ENCODE measurements around the gene INSIG1.

- TF ChIP-seq CTCF (IDR thresholded peaks at IDR 0.05) (no peak), MXI1 (IDR thresholded peaks at IDR 0.05; ENCODE audit: low read depth, low read length) (no peak), FOXM1 (IDR thresholded peaks at IDR 0.05; ENCODE audit: low read depth) (no peak), TCF12 (IDR thresholded peaks at IDR 0.05) (no peak), EZH2phosphoT487 (IDR thresholded peaks at IDR 0.05; ENCODE audit: borderline replicate concordance, low read depth) (no peak), ELF1 (IDR thresholded peaks at IDR 0.05) (no peak), EP300 (IDR thresholded peaks at IDR 0.05; ENCODE audit: borderline replicate concordance in 1 of 2, low read depth in 1 of 2, low read length in 1 of 2) (no peak), MAX (IDR thresholded peaks at IDR 0.05; ENCODE audit: low read depth) (no peak), POLR2AphosphoS5 (IDR thresholded peaks at IDR 0.05; ENCODE audit: low read depth, low read length) (no peak), TAF1 (IDR thresholded peaks at IDR 0.05; ENCODE audit: borderline replicate concordance, low read depth, low read length) (no peak), SIN3A (IDR thresholded peaks at IDR 0.05; ENCODE audit: borderline replicate concordance, low read depth, low read length) (no peak), JUND (IDR thresholded peaks at IDR 0.05) (no peak)
Measured at GRCh38 chr7:155279787-155280445, 17.8 kb upstream of the INSIG1 start.

Data from SK-N-SH (cell line).